ENCODE measurements around the gene DNAJC22. TPM values are rescaled to one million over a fixed set of nuclear protein-coding genes. Genes with fewer than 3 reads are reported as not detected.

Gene DNAJC22
- polyA plus RNA-seq, 1 of the 3 experiments (the other 2 are of a cell fraction): 4.5 TPM

DNA sequence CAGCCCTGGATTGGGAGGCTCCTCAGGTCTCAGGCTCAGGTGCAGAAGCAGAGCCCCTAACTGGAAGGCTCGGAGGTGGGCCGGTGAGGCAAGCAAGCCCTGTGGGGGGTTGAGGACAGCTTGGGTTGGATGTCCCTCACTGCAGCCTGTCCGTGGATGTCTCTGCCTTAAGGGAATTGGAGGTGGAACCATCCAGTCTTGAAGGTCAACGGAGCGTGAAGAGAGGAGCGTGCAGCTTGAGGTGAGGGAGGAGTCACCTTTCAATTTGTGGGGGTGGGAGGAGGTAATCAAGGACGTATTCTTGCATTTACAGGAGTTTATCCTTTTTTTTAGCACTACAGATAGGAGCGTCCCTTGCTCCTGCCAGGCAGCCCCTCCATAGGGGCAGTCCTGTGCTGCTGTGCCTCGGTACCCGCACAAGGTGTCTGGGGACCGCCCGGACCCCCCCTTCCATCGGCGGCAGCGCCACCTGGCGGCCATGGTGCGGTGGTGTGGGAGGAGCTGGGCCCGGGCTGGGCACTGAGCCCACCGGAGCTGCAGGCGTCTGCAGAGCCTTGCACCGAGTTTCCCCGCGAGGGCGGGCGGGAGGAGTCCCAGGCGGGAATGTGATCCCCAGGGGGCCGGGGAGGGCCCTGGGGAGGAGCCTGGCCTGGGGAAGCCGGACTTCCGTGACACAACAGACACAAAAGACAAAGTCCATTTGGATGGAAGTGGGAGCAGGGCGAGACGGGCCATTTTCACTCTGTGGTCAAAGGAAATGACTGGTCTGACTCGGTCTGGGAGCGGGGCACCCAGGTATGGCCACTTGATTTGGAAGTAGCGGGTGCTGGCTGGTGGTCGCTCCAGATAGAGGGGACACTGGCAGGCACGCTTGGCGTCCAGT is 864 bp downstream of the DNAJC22 start (continued):
- TF ChIP-seq, protein P1, sequence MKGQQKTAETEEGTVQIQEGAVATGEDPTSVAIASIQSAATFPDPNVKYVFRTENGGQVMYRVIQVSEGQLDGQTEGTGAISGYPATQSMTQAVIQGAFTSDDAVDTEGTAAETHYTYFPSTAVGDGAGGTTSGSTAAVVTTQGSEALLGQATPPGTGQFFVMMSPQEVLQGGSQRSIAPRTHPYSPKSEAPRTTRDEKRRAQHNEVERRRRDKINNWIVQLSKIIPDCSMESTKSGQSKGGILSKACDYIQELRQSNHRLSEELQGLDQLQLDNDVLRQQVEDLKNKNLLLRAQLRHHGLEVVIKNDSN (IDR thresholded peaks at IDR 0.05; ENCODE audit: borderline replicate concordance, low read depth): no peak
- TF ChIP-seq, protein P2, sequence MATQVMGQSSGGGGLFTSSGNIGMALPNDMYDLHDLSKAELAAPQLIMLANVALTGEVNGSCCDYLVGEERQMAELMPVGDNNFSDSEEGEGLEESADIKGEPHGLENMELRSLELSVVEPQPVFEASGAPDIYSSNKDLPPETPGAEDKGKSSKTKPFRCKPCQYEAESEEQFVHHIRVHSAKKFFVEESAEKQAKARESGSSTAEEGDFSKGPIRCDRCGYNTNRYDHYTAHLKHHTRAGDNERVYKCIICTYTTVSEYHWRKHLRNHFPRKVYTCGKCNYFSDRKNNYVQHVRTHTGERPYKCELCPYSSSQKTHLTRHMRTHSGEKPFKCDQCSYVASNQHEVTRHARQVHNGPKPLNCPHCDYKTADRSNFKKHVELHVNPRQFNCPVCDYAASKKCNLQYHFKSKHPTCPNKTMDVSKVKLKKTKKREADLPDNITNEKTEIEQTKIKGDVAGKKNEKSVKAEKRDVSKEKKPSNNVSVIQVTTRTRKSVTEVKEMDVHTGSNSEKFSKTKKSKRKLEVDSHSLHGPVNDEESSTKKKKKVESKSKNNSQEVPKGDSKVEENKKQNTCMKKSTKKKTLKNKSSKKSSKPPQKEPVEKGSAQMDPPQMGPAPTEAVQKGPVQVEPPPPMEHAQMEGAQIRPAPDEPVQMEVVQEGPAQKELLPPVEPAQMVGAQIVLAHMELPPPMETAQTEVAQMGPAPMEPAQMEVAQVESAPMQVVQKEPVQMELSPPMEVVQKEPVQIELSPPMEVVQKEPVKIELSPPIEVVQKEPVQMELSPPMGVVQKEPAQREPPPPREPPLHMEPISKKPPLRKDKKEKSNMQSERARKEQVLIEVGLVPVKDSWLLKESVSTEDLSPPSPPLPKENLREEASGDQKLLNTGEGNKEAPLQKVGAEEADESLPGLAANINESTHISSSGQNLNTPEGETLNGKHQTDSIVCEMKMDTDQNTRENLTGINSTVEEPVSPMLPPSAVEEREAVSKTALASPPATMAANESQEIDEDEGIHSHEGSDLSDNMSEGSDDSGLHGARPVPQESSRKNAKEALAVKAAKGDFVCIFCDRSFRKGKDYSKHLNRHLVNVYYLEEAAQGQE (IDR thresholded peaks at IDR 0.05; ENCODE audit: low read depth, low read length): no peak
- TF ChIP-seq POLR2AphosphoS5 (IDR thresholded peaks at IDR 0.05; ENCODE audit: low read depth, low read length) (peak; percentile 51), MXI1 (IDR thresholded peaks at IDR 0.05; ENCODE audit: low read depth, low read length) (no peak), RFX5 (IDR thresholded peaks at IDR 0.05; ENCODE audit: low read length) (no peak), YY1 (IDR thresholded peaks at IDR 0.05; ENCODE audit: low read depth) (no peak), TEAD4 (IDR thresholded peaks at IDR 0.05; ENCODE audit: borderline replicate concordance, insufficient read depth) (no peak), CHD2 (IDR thresholded peaks at IDR 0.05; ENCODE audit: low read length, partially characterized antibody) (no peak), RCOR1 (IDR thresholded peaks at IDR 0.05; ENCODE audit: low read length) (no peak)
- TF ChIP-seq, protein P3, sequence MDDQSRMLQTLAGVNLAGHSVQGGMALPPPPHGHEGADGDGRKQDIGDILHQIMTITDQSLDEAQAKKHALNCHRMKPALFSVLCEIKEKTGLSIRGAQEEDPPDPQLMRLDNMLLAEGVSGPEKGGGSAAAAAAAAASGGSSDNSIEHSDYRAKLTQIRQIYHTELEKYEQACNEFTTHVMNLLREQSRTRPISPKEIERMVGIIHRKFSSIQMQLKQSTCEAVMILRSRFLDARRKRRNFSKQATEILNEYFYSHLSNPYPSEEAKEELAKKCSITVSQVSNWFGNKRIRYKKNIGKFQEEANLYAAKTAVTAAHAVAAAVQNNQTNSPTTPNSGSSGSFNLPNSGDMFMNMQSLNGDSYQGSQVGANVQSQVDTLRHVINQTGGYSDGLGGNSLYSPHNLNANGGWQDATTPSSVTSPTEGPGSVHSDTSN (IDR thresholded peaks at IDR 0.05): no peak
- TF ChIP-seq, protein P4, sequence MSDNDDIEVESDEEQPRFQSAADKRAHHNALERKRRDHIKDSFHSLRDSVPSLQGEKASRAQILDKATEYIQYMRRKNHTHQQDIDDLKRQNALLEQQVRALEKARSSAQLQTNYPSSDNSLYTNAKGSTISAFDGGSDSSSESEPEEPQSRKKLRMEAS (IDR thresholded peaks at IDR 0.05; ENCODE audit: low read depth): peak; percentile 27; the same call in 1 of the 2 replicates
- TF ChIP-seq, protein P5, sequence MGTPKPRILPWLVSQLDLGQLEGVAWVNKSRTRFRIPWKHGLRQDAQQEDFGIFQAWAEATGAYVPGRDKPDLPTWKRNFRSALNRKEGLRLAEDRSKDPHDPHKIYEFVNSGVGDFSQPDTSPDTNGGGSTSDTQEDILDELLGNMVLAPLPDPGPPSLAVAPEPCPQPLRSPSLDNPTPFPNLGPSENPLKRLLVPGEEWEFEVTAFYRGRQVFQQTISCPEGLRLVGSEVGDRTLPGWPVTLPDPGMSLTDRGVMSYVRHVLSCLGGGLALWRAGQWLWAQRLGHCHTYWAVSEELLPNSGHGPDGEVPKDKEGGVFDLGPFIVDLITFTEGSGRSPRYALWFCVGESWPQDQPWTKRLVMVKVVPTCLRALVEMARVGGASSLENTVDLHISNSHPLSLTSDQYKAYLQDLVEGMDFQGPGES (IDR thresholded peaks at IDR 0.05; ENCODE audit: low read depth, low read length): no peak
- TF ChIP-seq, protein P6, sequence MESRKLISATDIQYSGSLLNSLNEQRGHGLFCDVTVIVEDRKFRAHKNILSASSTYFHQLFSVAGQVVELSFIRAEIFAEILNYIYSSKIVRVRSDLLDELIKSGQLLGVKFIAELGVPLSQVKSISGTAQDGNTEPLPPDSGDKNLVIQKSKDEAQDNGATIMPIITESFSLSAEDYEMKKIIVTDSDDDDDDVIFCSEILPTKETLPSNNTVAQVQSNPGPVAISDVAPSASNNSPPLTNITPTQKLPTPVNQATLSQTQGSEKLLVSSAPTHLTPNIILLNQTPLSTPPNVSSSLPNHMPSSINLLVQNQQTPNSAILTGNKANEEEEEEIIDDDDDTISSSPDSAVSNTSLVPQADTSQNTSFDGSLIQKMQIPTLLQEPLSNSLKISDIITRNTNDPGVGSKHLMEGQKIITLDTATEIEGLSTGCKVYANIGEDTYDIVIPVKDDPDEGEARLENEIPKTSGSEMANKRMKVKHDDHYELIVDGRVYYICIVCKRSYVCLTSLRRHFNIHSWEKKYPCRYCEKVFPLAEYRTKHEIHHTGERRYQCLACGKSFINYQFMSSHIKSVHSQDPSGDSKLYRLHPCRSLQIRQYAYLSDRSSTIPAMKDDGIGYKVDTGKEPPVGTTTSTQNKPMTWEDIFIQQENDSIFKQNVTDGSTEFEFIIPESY (IDR thresholded peaks at IDR 0.05; ENCODE audit: borderline replicate concordance, low read depth): no peak

All from SK-N-SH (cell line).